Lower leg skin (tissue), 4 donors: ENCODE results near the gene ENSA. TPM values are rescaled to one million over a fixed set of nuclear protein-coding genes. Genes with fewer than 3 reads are reported as not detected.
"Not testable (repeated sequence)": the region's sequence is repeated elsewhere in the genome, so short reads cannot be mapped to it uniquely, and the experiment has no call there.

Source experiments
- DNase-seq, 2 donors: peaks; one replicate each; pipeline ENCODE4 v3.0.0-alpha.2; 2019; ENCODE audit warnings: low spot score in 2 of 2
- H3K4me3 ChIP-seq: fragments of 200-600 bp; sonication (generic); 2 replicates; pipeline ENCODE4 v1.5.1; 2017; ENCODE audit warnings: mild to moderate bottlenecking, low read depth; ENCODE audit not compliant: poor library complexity, severe bottlenecking
- CTCF ChIP-seq, 3 donors: fragments of 450-650 bp; IDR thresholded peaks; one replicate each; pipeline ENCODE4 v1.5.1; 2016; ENCODE audit warnings: antibody characterized with exemption in 3 of 3, mild to moderate bottlenecking in 3 of 3, moderate library complexity in 2 of 3
- POLR2A ChIP-seq, 2 donors: fragments of 450-650 bp; IDR thresholded peaks; one replicate each; pipeline ENCODE4 v1.6.1; 2016 to 2017; ENCODE audit warnings: antibody characterized with exemption in 2 of 2, mild to moderate bottlenecking in 1 of 2, moderate library complexity in 1 of 2
- WGBS, 2 donors: methylation state at CpG; one replicate each; pipeline ENCODE4 v1.1.5; 2018; 5-methylcytosine and 5-hydroxymethylcytosine counted together
- intact Hi-C: fragments of 100-400 bp; cut with DNase I; formaldehyde crosslinking; loops from one replicate; pipeline ENCODE4 v1.15.0; 2023; ENCODE audit warnings: low total_unique reads
- total RNA-seq, 4 donors: library from RNA; depleted of rRNA; stranded (reverse); fragments of >200 nt; gene quantifications; one replicate each; pipeline ENCODE4 v1.1.0, GENCODE V29; 2016

The ENSA gene
- total RNA-seq, 4 donors from 2014 or later = 250 to 393 (median 345) TPM

GRCh38 chr1:150613061-150613920 is 16.1 kb downstream of the ENSA start:
- 43 to 45% methylated on average over 12 of the region's 12 CpGs for WGBS, 2 donors
- no peak for DNase-seq
- intact Hi-C loops = no loop called here
- H3K4me3 ChIP-seq = no peak overlapping the region
- TF ChIP-seq CTCF (IDR thresholded peaks at IDR 0.05) = no peak
- TF ChIP-seq POLR2A (IDR thresholded peaks at IDR 0.05) = no peak

GRCh38 chr1:150612014-150612345 is 17.4 kb downstream of the ENSA start:
- intact Hi-C loops = no loop called here
- no peak for DNase-seq
- WGBS, 2 donors = 91 to 97% methylated on average over 3 of the region's 3 CpGs
- H3K4me3 ChIP-seq = no peak overlapping the region
- no peak for TF ChIP-seq CTCF (IDR thresholded peaks at IDR 0.05)
- no peak for TF ChIP-seq POLR2A (IDR thresholded peaks at IDR 0.05)

GRCh38 chr1:150610576-150610975 is 18.8 kb downstream of the ENSA start:
- no peak for DNase-seq
- intact Hi-C loops = no loop called here
- H3K4me3 ChIP-seq = no peak overlapping the region
- WGBS, 2 donors = 97 to 99% methylated on average over 4 of the region's 4 CpGs
- no peak for TF ChIP-seq CTCF (IDR thresholded peaks at IDR 0.05)
- no peak for TF ChIP-seq POLR2A (IDR thresholded peaks at IDR 0.05)

- 43 to 59% methylated on average over 2 of the region's 2 CpGs for WGBS, 2 donors
- TF ChIP-seq POLR2A (IDR thresholded peaks at IDR 0.05) (no peak), CTCF (IDR thresholded peaks at IDR 0.05) (no peak)
- no peak for DNase-seq
- no peak overlapping the region for H3K4me3 ChIP-seq
- intact Hi-C loops = no loop called here
Measured at GRCh38 chr1:150609732-150610131, 19.7 kb downstream of the ENSA start.

- intact Hi-C loops = no loop called here
- no peak for TF ChIP-seq POLR2A (IDR thresholded peaks at IDR 0.05)
- 92 to 99% methylated on average over 7 of the region's 7 CpGs for WGBS, 2 donors
- DNase-seq = no peak
- no peak overlapping the region for H3K4me3 ChIP-seq
Measured at GRCh38 chr1:150606463-150607142, 22.8 kb downstream of the ENSA start.

GRCh38 chr1:150605451-150605731 is 24.0 kb downstream of the ENSA start:
- DNase-seq, H3K4me3 ChIP-seq, intact Hi-C loops: not testable (repeated sequence)
- 93 to 96% methylated on average over 3 of the region's 3 CpGs for WGBS, 2 donors

GRCh38 chr1:150604226-150604588 is 25.2 kb downstream of the ENSA start:
- DNase-seq = no peak
- intact Hi-C loops = no loop called here
- WGBS, 2 donors = 95 to 96% methylated on average over 2 of the region's 2 CpGs
- no peak overlapping the region for H3K4me3 ChIP-seq
- TF ChIP-seq CTCF (IDR thresholded peaks at IDR 0.05) (no peak), POLR2A (IDR thresholded peaks at IDR 0.05) (no peak)
